Measurements from ENCODE around the gene C2CD4D. TPM values are rescaled to one million over a fixed set of nuclear protein-coding genes. Genes with fewer than 3 reads are reported as not detected.
"Not testable (repeated sequence)": the region's sequence is repeated elsewhere in the genome, so short reads cannot be mapped to it uniquely, and the experiment has no call there.

The C2CD4D gene
- total RNA-seq (2014; rRNA removed; shearing (Covaris generic)), result 0.45 and 0.77 TPM in 2 replicates
- 2.3 and 3.4 TPM in 2 replicates for polyA plus RNA-seq (2015; cell fraction: cytosol; rRNA removed)
- 4.3 TPM in 2 replicates for polyA plus RNA-seq (2015; cell fraction: nucleus; rRNA removed)

GRCh38 chr1:151839457-151840403 is at the start of gene C2CD4D:
Gene C2CD4D, minus strand, starts transcription at chr1:151839820. Its CDS starts 831 bp downstream, at chr1:151838989.
- in situ Hi-C loops (cut with HindIII; ENCODE audit: low pct_unique_long_range_greater_than_20kb, low sequenced_read_pairs), result no loop called here
- DNase-seq (ENCODE audit: low read depth, low spot score), result peak; percentile 99

DNA sequence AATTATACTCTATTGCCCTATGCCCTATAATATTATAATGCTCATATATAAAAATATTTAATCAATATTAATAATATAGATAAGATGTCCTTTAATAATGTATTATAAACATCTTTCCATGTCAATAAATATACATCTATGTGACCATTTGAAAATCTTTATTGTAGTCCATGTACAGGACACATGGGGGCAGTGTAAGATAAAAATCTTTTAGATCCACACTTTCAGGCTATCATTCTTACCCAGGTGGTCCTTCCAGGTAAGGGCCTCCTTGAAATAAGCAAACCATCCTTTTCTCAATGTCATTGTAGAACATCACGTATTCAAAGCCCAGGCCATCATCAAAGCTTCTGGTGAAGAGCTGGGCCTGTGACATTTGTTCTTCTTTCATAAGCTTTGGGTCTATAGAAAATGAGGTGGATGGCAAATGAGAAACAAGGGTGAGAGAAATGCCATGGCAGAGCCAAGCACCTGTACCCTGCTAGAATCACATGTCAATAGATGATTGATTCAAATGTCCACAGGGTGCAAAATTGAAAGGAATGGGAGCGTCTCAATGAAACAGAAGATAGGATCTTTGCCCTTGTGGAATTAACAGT is 49.5 kb upstream of the C2CD4D start:
- DNase-seq (ENCODE audit: low read depth, low spot score), result peak; percentile 51
- in situ Hi-C loops (cut with HindIII; ENCODE audit: low pct_unique_long_range_greater_than_20kb, low sequenced_read_pairs), result no loop called here

GRCh38 chr1:151887028-151887427 is 47.4 kb upstream of the C2CD4D start:
- in situ Hi-C loops (cut with HindIII; ENCODE audit: low pct_unique_long_range_greater_than_20kb, low sequenced_read_pairs), result no loop called here
- no peak for DNase-seq (ENCODE audit: low read depth, low spot score)

GRCh38 chr1:151885479-151885878 is 45.9 kb upstream of the C2CD4D start:
- DNase-seq (ENCODE audit: low read depth, low spot score), result no peak
- in situ Hi-C loops (cut with HindIII; ENCODE audit: low pct_unique_long_range_greater_than_20kb, low sequenced_read_pairs), result no loop called here

DNA sequence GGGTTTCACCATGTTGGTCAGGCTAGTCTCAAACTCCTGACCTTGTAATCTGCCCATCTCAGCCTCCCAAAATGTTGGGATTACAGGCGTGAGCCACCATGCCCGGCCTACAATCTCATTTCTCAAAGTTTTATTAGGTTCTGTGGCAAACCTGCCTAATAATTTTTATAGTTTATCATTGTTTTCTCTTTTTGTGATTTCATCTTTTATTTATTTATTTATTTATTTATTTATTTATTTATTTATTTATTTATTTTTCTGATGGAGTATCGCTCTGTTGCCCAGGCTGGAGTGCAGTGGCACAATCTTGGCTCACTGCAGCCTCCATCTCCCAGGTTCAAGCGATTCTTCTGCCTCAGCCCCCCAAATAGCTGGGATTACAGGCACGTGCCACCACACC is 45.3 kb upstream of the C2CD4D start:
- in situ Hi-C loops (cut with HindIII; ENCODE audit: low pct_unique_long_range_greater_than_20kb, low sequenced_read_pairs), result not testable (repeated sequence)

DNA sequence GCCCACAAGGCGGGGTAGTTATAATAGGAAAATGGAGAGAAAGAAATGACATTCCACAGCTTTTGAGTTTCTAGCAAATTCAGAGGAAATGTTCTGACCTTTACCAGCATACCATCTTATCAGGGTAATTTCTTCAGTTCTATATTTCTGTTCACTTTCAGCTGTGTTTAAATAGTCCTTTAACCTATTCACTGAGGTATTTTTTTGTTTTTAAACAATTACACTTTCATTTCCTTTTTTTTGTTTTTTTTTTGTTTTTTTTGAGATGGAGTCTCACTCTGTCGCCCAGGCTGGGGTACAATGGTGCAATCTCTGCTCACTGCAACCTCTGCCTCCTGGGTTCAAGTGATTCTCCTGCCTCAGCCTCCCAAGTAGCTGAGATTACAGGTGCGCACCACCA is 44.8 kb upstream of the C2CD4D start:
- peak; percentile 36 for DNase-seq (ENCODE audit: low read depth, low spot score)
- in situ Hi-C loops (cut with HindIII; ENCODE audit: low pct_unique_long_range_greater_than_20kb, low sequenced_read_pairs), result not testable (repeated sequence)

More for the DNA sequence above, 45.3 kb upstream of the C2CD4D start:
- not testable (repeated sequence) for DNase-seq (ENCODE audit: low read depth, low spot score)

DNA sequence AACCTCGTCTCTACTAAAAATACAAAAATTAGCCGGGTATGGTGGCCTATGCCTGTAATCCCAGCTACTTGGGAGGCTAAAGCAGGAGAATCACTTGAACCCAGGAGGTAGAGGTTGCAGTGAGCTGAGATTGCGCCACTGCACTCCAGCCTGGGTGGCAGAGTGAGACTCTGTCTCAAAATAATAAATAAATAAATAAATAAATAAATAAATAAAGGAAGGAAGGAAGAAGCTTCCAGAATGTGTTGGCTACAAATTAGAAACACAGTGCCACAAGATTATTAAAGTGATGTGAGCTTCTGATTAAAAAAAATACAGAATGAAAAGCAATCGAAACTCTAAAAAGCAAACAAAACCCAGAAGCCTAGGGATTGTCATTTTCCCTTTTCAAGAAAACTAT is 44.3 kb upstream of the C2CD4D start:
- in situ Hi-C loops (cut with HindIII; ENCODE audit: low pct_unique_long_range_greater_than_20kb, low sequenced_read_pairs); DNase-seq (ENCODE audit: low read depth, low spot score): not testable (repeated sequence)

GRCh38 chr1:151882918-151883317 is 43.3 kb upstream of the C2CD4D start:
- DNase-seq (ENCODE audit: low read depth, low spot score); in situ Hi-C loops (cut with HindIII; ENCODE audit: low pct_unique_long_range_greater_than_20kb, low sequenced_read_pairs): not testable (repeated sequence)

- DNase-seq (ENCODE audit: low read depth, low spot score), result no peak
- in situ Hi-C loops (cut with HindIII; ENCODE audit: low pct_unique_long_range_greater_than_20kb, low sequenced_read_pairs), result no loop called here
These were observed 42.8 kb upstream of the C2CD4D start for GRCh38 chr1:151882466-151882865.

DNA sequence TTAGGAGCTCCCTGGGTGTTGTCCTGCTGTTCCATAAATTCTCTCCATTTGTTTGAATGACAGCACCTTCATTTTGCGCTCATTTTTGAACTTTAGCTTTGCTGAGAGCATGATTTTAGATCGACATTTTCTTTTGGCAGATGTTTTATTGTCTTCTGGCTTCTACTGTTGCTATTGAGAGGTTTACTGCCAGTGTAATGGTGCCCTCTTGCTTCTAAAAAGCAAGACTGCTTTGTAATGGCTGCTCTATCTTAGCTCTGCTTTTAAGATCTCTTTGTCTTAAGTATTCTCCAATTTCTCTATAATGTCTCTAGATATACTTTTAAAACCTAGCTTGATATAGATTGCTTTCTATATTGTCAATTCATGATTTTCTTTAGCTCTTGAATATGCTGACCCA is 41.9 kb upstream of the C2CD4D start:
- in situ Hi-C loops (cut with HindIII; ENCODE audit: low pct_unique_long_range_greater_than_20kb, low sequenced_read_pairs), result no loop called here
- peak; percentile 46 for DNase-seq (ENCODE audit: low read depth, low spot score)

- no peak for DNase-seq (ENCODE audit: low read depth, low spot score)
- in situ Hi-C loops (cut with HindIII; ENCODE audit: low pct_unique_long_range_greater_than_20kb, low sequenced_read_pairs), result no loop called here
These were observed 35.9 kb upstream of the C2CD4D start for GRCh38 chr1:151875419-151876097.

GRCh38 chr1:151872776-151873175 is 33.2 kb upstream of the C2CD4D start:
- DNase-seq (ENCODE audit: low read depth, low spot score); in situ Hi-C loops (cut with HindIII; ENCODE audit: low pct_unique_long_range_greater_than_20kb, low sequenced_read_pairs): not testable (repeated sequence)

GRCh38 chr1:151871284-151872030 is 31.8 kb upstream of the C2CD4D start:
- DNase-seq (ENCODE audit: low read depth, low spot score), result peak; percentile 69
- in situ Hi-C loops (cut with HindIII; ENCODE audit: low pct_unique_long_range_greater_than_20kb, low sequenced_read_pairs), result no loop called here

DNA sequence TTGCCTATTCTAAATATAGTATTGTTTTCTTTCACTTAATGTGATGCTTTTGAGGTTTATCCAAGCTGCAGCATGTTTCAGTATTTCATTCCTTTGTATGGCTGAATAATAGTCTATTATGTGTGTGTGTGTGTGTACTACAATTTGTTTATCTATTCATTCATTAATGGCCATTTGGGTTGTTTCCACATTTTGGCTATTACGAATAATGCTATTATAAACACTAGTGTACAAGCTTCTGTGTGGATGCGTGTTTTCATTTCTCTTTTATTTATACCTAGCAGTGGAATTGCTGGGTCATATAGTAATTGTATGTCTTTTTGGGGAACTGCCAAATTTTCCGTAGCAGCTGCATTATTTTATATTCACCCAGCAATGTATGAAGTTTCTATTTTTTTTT is 28.9 kb upstream of the C2CD4D start:
- DNase-seq (ENCODE audit: low read depth, low spot score), result no peak
- in situ Hi-C loops (cut with HindIII; ENCODE audit: low pct_unique_long_range_greater_than_20kb, low sequenced_read_pairs), result no loop called here

DNA sequence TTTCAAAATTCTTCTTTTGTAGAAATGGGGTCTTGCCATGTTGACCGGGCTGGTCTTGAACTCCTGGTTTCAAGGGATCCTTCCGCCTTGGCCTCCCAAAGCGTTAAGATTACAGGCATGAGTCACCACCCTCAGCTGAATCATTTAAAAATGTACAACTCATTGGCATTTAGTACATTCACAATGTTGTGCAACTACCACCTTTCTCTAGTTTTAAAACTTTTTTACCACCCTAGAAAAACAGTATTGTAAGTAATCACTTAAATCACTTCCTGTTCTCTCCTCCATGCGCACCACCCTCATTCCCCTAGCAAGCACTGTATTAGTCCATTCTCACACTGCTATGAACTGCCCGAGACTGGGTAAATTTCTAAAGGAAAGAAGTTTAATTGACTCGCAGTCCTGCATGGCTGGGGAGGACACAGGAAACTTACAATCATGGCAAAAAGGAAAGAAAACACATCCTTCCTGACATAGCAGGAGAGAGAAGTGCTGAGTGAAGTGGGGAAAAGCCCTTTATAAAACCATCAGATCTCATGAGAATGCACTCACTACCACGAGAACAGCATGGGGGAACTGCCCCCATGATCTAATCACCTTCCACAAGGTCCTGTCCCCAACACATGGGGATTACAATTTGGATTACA is 28.3 kb upstream of the C2CD4D start:
- DNase-seq (ENCODE audit: low read depth, low spot score), result no peak
- in situ Hi-C loops (cut with HindIII; ENCODE audit: low pct_unique_long_range_greater_than_20kb, low sequenced_read_pairs), result no loop called here

GRCh38 chr1:151867321-151867720 is 27.7 kb upstream of the C2CD4D start:
- DNase-seq (ENCODE audit: low read depth, low spot score), result no peak
- in situ Hi-C loops (cut with HindIII; ENCODE audit: low pct_unique_long_range_greater_than_20kb, low sequenced_read_pairs), result no loop called here

DNA sequence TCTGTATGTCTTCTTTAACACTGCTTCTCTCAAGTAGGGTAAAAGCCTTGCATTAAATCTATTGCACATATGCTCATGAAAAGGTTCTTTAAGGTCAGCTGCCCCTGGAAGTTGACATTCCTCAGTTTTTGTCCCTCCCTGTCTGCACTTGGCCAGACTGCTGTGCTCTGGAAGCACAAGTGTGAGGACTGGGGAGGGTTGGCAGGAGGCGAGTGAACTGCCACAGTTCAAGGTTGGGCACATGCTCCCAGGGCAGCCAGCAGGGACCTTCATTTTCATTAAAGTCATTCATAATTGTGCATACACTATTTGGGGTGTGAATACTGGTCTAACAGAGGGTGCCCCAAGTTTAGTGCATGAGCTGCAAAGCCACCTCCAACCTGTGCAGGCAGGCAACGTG is 24.8 kb upstream of the C2CD4D start:
- in situ Hi-C loops (cut with HindIII; ENCODE audit: low pct_unique_long_range_greater_than_20kb, low sequenced_read_pairs), result no loop called here
- no peak for DNase-seq (ENCODE audit: low read depth, low spot score)

All from SK-MEL-5 (cell line).